HG02571 (cell line): ENCODE measurements around the gene PLXNA1.

ENCODE experiments used
- ATAC-seq: cut with Tn5 transposase; IDR thresholded peaks from one replicate; pipeline ENCODE4 v1.9.1; 2021; ENCODE audit warnings: mild to moderate bottlenecking, moderate library complexity; ENCODE audit not compliant: unreplicated experiment

Gene PLXNA1

GRCh38 chr3:127001486-127002194 is 18.7 kb downstream of the PLXNA1 start:
- ATAC-seq, result no peak

DNA sequence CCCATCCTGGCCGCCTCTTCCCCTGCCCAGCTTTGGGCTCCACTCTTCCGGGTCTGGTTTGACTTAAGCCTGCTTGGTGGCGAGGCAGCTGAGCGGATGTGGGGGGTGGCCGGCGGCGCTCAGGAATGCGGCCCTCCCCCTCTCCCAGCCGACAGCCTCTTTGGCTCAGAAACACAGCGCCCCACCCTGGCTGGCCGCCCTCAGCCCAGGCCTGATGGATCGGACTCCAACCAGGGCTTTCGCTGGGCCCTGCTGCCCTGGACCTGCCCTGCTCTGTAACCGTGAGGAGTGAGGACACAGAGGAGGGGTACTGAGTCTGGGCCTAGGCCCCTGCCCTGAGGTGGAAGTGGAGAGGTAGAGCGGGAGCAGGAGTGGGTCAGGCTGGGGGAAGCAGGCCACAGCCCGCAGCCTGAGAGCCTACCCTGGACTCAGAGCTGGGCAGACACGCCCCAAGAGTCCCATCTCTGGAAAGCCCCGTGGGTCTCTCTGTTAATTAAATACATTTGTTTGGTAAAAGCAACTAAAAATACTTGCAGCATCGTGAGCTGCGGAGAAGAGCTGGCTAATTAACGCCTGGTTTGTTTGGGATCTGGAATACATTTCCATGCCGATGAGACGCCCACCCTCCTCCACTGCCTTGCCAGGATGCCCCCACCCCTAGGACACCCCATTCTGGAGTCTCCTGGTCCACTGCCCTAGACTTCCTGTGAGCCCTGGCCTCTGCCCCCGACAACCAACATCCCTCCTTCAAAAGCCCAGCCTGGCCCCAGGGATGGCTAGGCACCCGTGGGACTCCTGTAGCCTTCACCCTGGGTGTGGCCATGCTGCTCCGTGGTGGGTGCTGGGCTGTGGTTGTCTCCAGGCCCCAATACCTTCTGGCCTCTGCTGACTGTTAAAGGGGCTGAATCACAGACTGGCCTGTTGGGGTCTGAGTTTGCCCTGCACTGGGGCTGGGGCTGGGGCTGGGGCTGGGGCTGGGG is 19.6 kb downstream of the PLXNA1 start:
- no peak for ATAC-seq

DNA sequence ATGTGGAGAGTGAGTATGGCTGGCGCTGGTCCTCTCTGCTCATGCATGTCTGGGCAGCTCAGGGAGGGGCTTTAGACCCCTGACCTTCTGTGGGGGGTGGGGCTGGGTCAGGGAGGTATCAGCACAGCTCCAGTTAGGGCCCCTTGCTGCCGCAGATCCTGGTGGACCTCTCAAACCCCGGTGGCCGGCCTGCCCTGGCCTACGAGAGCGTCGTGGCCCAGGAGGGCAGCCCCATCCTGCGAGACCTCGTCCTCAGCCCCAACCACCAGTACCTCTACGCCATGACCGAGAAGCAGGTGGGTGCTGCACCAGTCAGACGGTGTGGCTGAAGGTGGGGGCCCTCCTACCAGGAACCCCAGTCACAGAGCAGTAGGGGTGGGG is 20.2 kb downstream of the PLXNA1 start:
- ATAC-seq, result no peak

DNA sequence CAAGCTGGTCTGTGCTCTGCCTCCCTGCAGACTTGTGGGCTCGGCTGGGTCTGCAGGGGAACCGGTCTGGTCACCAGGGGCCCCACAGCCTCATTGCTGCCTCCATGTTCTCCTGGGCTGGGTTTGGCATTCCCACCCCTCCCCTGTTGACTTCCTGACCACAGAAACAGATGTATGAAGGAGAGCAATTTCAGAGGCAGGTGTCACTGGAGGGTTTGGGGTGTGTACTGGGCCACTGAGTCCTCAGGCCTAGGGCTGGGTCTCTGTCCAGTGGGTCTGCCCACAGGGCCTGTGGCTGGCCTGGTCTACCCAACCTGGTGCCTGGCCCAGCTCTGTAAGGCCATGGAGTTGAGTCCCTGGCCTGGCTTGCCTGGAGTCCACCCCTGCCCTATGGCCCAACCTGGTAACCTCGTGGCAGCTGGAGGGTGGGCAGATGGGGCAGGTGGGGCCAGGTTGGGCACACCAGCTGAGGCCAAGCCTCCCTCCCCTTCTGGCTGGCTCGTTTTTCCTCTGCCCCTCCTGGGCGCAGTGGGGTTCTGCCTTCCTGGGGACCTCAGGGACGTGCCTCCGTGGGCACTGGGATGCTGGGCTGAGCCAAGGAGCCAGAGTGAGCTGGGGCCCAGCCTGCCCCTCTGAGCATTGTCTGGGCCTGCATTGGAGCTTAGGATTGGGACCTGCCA is 20.8 kb downstream of the PLXNA1 start:
- ATAC-seq, result no peak

GRCh38 chr3:127004641-127005397 is 21.9 kb downstream of the PLXNA1 start:
- no peak for ATAC-seq

GRCh38 chr3:127005864-127006500 is 23.1 kb downstream of the PLXNA1 start:
- ATAC-seq, result no peak

GRCh38 chr3:127006781-127007436 is 24.0 kb downstream of the PLXNA1 start:
- no peak for ATAC-seq

- no peak for ATAC-seq
These were observed 25.3 kb downstream of the PLXNA1 start for GRCh38 chr3:127008236-127008635.

- ATAC-seq, result no peak
These were observed 26.6 kb downstream of the PLXNA1 start for GRCh38 chr3:127009531-127009930.

DNA sequence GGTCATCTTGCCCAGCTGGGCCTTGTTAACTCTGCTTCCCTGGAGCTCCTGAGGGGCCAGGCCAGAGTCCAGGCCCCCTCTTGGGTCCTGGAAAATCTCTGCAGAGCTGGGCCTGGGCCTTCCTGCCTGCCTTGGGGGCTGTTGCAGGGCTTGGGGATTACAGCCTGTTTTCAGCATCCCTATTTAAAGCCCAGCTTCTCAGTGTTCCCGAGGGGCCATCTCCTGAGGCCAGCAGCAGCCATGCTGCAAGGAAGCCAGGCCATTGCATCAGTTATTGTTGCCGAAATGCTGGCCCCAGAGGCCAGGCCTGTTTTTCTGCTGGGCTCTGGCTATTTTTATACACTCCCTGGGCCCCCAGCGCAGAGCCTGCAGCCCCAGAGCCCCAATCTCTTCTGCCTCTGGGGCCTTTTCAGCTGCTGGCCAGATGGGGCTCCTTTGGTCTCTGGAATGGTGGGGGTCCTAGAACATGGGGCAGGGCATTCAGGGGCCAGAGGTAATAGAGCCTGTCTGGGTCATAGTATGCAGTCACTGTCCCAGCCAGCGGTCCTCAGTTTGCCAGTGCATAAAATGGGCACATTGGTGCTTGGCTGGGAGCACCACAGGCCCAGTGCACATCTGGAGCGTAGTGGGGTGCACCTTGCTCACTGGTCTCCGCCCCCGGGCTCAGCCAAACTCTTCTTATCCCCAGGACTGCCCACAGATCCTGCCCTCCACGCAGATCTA is 28.5 kb downstream of the PLXNA1 start:
- no peak for ATAC-seq

DNA sequence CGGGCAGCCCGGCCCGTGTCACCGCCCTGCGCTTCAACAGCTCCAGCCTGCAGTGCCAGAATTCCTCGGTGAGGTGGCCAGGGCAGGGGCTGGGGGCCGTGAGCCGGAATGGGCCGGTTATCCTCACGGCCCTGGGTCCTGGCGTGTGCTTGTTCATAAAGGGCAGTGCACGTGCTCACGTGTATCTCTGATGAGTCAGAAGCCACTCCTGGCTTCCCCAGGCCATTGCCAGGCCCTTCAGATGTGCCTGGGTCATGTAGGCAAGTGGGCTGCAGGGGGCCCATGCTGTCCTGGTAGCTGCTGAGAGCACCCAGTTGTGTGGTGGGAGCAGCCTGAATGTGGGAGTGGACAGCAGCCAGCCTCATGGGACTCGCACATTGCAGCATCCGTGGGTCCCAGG is 29.2 kb downstream of the PLXNA1 start:
- ATAC-seq, result no peak

GRCh38 chr3:127013181-127013580 is 30.3 kb downstream of the PLXNA1 start:
- ATAC-seq, result no peak

GRCh38 chr3:127013758-127014535 is 31.0 kb downstream of the PLXNA1 start:
- ATAC-seq, result no peak

DNA sequence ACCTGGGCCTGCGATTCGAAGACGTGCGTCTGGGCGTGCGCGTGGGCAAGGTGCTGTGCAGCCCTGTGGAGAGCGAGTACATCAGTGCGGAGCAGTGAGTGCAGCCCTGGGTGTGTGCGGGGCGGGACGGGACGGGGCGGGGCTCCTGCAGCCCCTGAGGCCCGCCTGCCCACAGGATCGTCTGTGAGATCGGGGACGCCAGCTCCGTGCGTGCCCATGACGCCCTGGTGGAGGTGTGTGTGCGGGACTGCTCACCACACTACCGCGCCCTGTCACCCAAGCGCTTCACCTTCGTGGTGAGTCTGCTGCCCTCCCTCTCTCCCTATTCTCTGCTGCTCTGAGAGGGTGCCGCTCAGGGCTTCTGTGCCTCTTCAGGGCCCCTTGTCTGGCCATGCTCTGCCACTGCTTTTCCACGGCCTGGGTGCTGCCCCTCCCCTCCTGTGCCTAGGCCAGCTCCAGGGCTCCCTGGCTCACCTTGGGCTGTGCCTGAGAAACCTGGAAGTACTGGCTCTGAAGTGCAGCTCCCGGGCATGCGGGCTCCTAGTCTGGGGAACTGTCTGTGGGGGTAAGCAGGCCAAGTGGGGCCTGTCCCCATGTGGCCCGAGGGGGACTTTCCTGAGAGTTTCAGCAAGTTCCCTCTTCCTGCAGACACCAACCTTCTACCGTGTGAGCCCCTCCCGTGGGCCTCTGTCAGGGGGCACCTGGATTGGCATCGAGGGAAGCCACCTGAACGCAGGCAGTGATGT is 31.8 kb downstream of the PLXNA1 start:
- peak; percentile 31 for ATAC-seq

GRCh38 chr3:127015282-127016042 is 32.5 kb downstream of the PLXNA1 start:
- peak; percentile 71 for ATAC-seq

- ATAC-seq, result no peak
These were observed 33.1 kb downstream of the PLXNA1 start for GRCh38 chr3:127016043-127016343.

- ATAC-seq, result no peak
These were observed 33.5 kb downstream of the PLXNA1 start for GRCh38 chr3:127016461-127016860.
